DMS53 treated with DMSO at 0.1 percent for 48 hours (cell line): ENCODE results near the gene AP1S2.
"Not testable (repeated sequence)": the region's sequence is repeated elsewhere in the genome, so short reads cannot be mapped to it uniquely, and the experiment has no call there.

Experiments
- DNase-seq: peaks from one replicate; lab custom pipeline; 2025; ENCODE audit not compliant: unreplicated experiment; lab: John Stamatoyannopoulos, UW

Gene AP1S2

DNA sequence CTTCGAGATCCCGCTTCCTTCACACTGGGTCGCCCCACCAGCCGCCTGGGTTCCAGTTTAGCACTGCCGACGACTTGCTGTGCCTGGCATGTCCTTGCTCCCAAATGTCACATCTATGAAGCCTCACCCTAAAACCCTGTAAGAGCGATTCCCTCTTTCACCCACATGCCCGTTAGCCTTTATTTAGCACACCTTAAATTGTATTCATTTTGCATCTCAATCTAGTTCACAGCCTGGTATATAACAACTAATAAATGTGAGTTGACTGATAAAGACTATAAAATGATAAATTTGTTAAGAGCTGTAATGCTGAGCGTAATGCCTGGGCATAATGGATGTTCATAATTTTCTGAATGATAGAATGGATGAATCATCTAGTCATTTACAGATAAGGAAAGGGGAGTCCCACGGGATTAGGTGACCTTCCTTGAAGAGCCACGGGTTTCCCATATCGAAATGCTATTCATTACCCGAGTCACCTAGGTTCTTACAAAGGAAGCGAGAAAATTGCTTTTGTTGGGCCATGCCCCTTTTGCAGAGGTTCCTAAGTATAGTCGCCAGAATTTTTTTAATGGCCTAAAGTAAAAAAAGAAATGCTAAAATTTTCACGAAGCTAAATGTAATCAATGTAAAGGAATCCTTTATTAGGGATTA is 1.1 kb upstream of the AP1S2 start:
- peak; percentile 40 for DNase-seq

DNA sequence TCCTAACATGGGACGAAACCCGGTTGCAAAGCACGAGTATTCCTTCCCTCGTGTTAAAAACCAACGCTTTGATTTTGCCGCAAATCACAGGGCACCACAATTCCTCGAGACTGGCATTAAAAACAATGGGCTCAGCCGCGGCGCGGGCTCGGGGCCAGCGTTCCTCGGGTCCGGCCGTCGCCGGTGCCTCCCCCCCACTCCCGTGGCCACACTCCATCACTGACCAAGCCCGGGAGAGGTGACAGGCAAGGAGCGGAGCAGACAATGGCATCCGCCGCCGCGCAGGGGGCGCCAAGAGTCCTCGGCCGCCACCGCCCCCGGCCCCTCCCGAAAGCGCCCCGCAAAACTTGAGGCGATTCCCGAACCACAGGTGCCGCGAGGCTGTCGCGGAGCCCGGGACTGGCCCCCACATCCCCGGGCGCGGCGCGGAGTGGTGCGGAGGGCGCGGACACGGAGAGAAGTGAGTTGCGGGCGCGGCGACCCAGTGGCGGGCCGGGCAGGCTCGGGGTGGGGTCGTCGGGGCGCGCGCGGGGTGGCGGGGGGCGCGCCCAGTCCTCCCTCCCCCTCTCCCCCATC is 445 bp downstream of the AP1S2 start:
- DNase-seq = no peak

DNA sequence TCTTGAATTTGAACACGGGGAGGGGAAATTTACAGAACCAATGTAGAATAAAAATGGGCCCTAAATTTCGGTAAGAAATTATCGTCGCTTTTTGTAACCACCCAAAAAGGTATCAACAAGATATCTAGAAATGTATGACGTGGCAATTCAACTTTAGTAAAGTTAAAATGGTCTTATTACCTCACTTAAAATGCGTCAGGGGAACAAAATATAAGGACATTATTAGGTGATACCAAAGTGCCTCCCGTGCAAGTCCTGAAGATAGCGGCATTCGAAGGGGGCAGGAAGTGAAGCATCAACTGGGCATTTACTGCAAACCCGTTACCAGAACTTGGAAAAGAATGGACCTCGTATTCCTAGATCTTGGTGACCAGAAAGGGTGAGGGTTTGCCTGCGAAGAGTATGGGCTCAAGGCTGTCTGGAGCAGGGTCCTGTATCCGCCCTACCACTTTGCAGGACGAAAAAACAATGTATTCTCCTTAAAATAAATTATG is 980 bp downstream of the AP1S2 start:
- DNase-seq = no peak

DNA sequence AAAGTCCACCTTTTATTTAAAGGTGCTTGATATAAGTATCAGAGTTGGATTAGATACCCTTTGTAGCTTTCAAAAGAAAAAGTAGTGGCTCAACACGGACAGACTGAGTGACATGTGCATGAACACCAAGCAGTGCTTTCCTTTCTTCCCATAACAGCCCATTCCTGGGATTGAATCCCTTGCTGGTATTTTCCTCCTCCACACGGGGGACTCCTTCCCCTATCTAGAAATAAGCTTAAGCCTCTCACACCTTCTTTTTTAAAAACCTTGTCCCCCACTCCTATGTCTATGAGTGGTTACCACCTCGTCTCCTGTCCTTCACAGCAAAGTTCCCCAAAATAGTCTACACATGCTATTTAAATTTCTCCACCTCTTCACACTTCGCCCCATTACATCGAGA is 5.1 kb downstream of the AP1S2 start:
- no peak for DNase-seq

DNA sequence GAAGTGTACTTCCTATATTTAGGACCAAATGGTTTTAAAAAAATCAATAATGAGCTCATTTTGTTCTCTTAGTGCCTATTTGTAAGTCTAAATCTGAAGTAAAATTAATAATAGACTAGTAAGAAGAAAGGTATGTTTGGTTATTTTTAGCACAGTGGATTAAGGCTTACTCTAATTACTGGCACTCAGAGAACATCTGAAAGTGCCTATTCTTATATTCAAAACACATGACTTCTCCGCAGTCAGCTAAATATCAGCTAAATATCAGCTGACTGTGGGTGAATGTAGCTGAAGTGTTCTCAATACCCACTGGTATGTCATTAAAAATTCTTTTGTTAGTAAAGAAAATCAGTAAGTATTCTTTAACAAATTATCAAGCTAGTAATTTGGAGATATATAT is 6.0 kb downstream of the AP1S2 start:
- DNase-seq = no peak

DNA sequence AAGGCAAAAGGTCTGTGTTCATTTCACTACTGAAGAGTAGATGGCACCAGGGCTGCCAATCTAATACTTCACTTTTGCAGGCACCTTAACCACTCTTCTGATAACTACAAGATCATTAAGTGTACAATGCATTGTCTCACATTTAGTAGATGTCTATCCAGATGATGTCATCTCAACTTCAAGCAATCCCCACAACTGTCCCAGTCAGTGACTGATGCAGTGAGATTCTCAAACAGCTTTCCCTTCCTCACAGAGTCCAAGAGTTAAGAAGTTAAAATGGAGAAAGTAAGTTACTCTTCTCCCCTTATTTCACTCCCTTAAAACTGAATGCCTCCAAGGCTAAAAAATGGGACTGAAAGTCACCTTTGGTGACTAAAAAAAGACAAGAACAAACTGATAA is 10.7 kb downstream of the AP1S2 start:
- DNase-seq = no peak

DNA sequence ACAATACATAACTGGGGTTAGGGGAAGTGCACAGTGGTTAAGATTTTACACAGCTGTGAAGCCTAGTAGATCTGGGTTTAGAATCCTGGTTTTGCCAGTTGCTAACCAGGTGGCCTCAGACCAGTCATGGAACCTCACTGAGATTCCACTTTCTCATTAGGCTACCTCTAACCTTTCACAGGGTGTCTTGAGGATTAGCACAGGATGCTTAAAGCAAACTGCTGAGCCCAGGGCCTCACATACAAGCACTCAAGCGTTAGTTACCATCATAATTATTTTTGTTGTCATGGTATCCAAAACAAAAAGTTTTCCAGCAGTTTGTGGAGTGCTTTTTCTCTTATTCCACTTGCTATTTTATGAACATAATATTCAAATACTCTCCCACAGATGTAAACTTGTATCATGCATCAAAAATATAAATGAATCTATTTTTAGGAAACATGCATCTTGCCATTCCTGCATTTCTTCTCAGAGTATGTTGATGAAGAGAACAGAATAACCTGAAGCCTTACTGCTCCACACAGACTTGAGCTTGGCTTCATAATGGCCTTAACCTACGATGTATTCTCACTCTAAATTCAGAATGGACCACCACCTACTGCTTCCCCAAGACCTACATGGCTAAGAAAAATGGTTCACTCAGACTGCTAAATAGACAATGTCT is 12.6 kb downstream of the AP1S2 start:
- DNase-seq = no peak

DNA sequence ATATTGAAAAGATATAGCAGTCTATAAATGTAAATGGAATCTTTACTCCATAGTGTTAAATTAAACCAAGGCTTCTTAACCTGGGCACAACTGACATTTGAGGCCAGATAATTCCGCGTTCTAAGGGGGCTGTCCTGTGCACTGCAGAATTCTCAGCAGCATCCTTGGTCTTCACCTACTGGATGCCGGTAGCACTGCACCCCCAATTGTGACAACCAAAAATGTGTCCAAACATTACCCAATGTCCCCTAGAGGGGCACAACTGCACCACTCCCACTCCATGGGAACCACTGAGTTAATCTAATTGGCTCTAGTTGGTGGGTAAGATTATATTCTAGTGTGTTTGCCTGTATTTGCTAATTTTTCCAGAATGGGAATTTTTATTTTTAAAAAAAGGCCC is 16.6 kb downstream of the AP1S2 start:
- DNase-seq = no peak

DNA sequence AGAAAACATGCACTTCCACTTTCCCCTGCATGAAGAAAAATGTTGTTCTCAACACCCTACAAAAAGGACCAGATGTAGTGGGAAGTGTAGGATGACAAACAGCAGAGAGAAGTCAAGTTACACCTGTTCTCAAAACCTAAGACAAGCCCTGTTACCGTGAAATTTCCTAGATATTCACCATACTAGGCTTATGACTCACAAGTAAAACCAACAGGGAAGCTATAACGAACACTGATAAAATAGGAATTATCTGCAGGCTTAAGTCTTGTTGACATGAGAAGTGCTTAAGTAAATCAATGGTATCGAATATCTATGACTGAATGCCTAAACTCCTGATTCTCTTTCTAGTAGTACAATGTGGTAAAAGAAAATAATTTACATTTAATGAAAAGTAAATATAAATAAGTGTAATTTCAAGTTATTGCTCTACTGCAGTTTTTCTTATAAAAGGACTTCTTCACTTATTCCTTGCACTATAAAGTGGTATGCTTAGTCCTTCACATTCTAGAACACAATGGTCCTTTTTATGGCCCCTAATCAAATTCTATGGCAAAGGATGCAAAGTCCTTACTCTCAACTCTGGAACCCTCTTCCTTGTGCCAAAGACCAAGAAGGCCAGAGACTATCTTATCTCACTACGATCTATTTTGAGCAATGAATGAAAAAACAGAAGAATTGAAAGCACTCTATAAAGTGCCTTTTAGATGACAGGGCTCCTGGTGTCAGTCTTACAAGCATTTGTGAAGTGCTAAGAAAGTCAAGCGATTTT is 19.6 kb downstream of the AP1S2 start:
- peak; percentile 23 for DNase-seq

DNA sequence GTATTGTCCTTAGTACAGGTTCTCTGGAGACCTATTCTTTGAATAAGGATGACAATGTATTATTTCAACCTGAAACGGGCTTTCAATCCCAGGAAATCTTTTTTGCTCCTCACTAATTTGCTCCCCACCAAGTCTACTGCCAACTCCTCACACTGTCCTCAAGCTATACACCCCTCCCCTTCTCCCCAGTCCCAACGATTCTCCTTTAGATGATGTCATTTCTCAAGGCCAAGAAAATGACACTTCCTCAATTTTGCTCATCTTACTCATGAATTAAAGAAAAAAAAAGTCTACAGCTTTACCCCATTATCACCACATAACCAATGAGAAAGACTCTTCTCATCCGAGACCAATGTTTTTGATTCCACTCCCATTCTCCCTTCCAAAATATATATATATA is 20.6 kb downstream of the AP1S2 start:
- DNase-seq = no peak

DNA sequence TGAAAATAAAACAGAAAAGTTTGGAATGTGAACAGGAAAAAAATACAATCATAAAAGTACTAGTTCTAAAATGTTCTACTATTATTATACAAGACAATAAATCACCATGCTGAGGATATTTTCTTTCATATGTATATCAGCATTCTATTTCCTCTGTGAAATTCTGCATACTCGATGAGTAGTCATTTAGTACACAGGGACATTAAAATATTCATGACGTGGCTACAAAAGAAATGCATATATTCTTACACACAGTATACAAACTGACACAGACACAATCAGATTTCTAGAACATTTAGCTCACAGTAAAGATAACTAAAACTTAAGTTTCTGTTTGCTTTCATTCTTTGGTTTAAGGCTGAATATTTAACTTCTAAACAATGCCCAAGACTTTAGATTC is 23.3 kb downstream of the AP1S2 start:
- not testable (repeated sequence) for DNase-seq

DNA sequence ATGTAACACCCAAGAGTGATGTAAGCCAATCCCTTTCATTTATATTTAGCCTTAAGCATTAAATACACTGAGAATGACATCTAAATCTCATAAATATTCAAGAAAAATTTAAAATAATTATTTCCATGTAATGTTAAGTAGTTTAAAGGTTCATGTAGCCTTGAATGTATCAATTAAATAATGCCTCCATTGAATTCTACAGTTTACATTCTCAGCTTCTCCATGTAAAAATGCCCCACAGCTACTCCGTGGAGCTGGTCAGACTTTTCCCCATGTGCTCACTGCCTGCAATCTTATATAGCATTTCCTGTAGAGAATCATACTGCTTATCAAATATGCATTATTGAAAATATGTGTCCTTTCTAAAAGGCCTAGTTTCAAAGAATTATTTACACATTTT is 25.4 kb downstream of the AP1S2 start:
- no peak for DNase-seq

DNA sequence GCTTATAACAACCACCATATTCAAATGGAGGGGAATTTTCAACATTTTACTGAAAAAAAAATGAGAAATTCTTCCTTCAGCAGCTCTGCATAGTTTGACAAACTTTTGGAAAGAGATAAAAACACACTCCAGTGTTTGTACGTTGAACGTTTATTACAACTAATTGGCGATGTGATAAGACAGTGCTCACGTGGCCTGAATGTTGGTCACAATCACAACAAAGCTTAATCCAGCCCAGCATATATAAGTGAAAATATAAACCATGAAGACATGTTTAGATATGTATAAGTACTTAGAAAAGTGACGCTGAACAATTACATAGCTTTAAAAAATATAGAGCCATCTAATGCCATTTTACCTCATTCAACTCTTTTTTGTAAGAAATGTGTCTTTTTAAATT is 28.7 kb downstream of the AP1S2 start:
- DNase-seq = no peak

DNA sequence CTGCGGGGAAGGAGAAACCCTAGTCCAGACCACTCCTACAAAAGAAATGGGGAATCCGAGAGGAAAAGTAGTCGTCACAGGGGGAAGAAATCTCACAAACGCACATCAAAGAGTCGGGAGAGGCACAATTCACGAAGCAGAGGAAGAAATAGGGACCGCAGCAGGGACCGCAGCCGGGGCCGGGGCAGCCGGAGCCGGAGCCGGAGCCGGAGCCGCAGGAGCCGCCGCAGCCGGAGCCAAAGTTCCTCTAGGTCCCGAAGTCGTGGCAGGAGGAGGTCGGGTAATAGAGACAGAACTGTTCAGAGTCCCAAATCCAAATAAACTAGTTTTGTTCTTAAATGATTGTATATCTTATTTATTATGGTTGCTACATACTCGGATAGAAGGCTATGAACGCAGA is 31.7 kb downstream of the AP1S2 start:
- no peak for DNase-seq

DNA sequence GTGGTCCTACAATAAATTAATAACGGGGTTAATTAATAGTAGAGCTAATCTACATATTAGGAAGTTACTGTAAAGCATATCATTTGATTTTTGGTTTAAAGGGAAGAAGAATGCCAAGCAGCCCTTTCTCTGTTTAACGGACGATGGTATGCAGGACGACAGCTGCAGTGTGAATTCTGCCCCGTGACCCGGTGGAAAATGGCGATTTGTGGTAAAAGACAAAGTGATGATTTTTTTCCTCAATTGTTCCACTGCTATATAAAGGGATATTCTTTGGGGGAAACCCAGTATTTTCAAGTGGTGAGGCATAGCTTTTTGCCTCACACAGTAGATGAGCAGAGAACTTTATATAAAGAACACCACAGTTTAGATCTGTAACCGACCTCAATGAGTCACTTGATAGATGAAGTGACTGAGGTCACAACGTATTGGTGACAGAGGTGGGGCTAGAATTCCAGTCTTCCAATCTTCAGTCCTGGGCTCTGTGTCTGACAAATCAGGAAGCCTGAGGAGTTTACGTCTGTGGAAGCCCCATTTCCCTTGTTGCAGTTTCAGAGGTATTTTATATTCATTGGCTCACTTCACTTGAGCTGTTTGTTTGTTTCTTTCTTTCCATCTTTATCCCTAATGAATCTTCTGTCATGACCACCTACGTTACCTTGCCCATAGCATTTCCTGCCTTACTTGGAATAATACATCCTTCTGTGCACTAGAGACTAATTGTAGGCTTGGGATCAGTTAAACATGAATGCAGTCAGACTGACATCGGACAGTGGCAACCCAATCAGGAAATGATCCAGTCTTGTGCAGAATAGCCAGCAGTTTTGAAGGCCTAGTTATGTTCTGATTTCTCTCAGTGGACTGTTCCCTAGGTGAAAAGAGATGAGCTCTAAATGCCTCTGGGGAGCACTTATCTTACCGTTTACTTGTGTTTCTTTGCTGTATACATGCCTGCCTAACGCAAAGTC is 34.2 kb downstream of the AP1S2 start:
- no peak for DNase-seq

DNA sequence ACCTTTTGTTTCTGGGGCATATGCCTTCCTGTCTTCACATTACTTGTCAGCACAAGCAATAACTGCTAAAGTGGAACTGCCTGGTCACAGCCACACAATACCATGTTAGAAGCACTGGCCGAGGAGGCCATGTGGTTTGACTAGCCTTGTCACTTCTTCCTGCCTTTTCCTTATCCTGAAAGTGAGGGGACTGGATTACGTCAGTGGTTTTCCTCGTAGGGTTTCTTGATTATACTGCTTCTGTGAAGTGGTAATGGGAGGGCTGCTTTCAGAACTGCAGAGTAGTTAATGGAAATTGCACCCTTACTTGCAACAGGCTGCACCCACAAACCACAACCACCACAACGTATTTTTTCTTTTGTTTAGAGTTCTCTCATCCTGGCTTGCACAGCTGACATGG is 37.7 kb downstream of the AP1S2 start:
- DNase-seq = no peak

DNA sequence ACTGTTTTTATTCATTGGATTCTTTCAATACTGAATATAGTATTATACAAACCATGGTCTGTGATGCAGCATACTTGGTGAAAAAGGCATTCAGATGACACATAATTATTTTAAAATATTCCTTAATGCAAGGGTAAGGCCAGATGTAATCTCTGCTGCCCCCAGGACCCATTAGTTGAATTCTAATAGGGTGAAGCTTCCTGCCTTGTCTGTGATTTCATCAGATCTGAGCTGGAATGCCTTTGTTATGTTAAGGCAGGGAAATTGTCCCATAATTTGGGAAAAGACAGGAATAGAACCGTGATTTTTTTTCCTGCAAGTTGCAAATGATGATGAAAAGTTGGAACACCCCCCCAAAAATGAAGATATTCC is 38.2 kb downstream of the AP1S2 start:
- no peak for DNase-seq

DNA sequence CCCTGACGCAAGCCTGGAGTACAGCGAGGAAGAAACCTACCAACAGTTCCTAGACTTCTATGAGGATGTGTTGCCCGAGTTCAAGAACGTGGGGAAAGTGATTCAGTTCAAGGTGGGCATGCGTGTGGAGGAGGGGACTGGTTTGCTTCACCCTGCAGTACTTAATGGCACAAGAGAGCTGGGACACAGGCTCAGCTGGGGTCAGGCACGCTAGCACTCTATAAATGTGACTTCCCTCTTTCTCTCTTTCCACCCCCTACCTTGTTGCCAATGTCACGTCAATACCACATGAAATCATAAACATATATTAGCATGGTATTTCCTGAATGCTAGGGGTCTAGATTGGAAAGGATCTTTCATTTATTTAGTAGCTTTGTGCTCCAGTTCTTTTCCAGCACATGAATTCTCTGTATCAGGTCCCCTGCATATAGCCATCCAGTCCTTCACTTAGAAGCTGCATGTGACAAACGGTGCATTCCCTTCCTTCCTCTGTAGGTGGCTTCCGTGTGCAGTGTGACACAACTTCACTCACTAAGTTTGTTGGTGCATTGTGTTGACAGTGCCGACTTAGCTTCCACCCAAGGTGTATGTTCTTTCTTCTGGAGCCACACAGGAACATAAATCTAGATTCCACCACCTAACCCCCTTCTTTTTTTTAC is 38.7 kb downstream of the AP1S2 start:
- DNase-seq = peak; percentile 0

DNA sequence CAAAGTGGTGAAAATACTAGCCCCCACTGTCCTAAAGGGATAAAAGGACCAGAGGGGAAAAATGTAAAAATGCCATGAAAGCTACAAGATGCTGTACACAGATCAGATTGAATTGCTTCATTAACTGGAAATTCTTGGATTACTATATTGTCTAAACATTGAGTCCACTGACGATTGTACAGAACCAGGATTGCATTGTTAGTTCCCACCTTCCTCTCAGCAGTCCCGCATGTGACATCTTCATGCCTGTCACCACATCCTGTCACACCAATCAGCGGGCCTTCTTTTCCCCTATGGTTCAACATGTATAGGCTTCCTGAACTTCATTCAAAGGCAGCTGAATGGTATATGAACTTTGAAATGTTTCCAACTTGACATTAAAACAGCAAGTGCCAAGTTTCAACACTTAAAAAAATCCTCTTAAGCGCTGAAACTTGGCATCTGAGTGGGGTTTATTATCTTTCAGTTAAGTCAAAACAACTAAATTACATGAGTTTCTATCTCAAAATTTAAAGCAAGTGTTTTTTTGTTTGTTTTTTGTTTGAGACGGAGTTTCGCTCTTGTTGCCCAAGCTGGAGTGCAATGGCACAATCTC is 39.7 kb downstream of the AP1S2 start:
- DNase-seq = no peak

DNA sequence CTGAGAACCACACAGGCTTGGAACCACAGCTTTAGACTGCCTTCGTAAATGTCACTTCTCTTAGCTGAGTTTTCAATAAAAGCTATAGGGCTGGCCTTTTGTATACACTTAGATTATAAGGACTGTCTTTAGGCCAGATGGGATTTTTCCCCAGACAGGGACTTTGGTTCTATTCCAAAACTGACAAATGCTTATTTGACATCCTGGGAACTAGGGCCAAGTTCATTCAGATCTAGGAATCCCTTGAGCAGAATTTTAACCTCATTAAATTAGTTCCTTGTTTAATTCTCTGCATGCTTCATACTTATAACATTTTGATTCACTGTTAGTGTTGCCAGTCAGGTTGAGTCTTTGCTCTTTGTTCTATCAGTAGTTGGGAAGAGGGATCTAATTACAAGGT is 41.2 kb downstream of the AP1S2 start:
- no peak for DNase-seq
